HepG2 (cell line): Measurements from ENCODE around the gene MYO19. TPM values are rescaled to one million over a fixed set of nuclear protein-coding genes. Genes with fewer than 3 reads are reported as not detected.
A peak's percentile ranks its signal among the peaks of the same experiment; 100 is the strongest.

Experiments used
- ARHGAP35 ChIP-seq: sonication (generic); formaldehyde crosslinking; IDR thresholded peaks from 2 replicates; pipeline ENCODE4 v1.9.0; 2022; ENCODE audit warnings: mild to moderate bottlenecking, inconsistent platforms, moderate library complexity, missing genetic modification reagents, borderline replicate concordance
- ASH2L ChIP-seq: fragments of 300-600, 200-600 bp; sonication (generic); IDR thresholded peaks from 2 replicates; pipeline ENCODE4 v1.7.0; 2017; ENCODE audit warnings: low read depth, mild to moderate bottlenecking, moderate library complexity, mixed read lengths, low read length; ENCODE audit not compliant: insufficient read length
- ATF7-NPFF ChIP-seq: sonication (generic); formaldehyde crosslinking; IDR thresholded peaks from 2 replicates; pipeline ENCODE4 v1.8.1; 2023; ENCODE audit warnings: mild to moderate bottlenecking, low read depth, missing genetic modification reagents, moderate library complexity
- HCFC1 ChIP-seq: fragments of 150-350 bp; IDR thresholded peaks from 2 replicates; pipeline ENCODE4 v1.6.1; 2014; ENCODE audit warnings: low read depth, low read length
- KAT7 ChIP-seq: IDR thresholded peaks from 2 replicates; pipeline ENCODE4 v1.6.1; 2018; ENCODE audit warnings: borderline replicate concordance, missing compliant biosample characterization
- LCORL ChIP-seq, 2 experiments: fragments of 450-650 bp in 1 of 2; sonication (generic) in 1 of 2; formaldehyde crosslinking in 1 of 2; IDR thresholded peaks; 2 replicates each; pipeline versions ENCODE4 v1.5.0 to v1.6.1; 2017 to 2020; ENCODE audit warnings: antibody characterized with exemption in 1 of 2, missing genetic modification reagents in 1 of 2
- MAFG ChIP-seq: sonication (generic); formaldehyde crosslinking; IDR thresholded peaks from 2 replicates; pipeline ENCODE4 v1.5.1; 2020; ENCODE audit warnings: mild to moderate bottlenecking, missing genetic modification reagents
- MAX ChIP-seq: IDR thresholded peaks from 2 replicates; pipeline ENCODE4 v1.6.1; 2012; ENCODE audit warnings: inconsistent platforms
- MAZ ChIP-seq, 2 experiments: sonication (generic) in 1 of 2; formaldehyde crosslinking in 1 of 2; IDR thresholded peaks; 2 replicates each; pipeline versions ENCODE4 v1.5.0 to v1.6.1; 2012 to 2020; ENCODE audit warnings: low read depth in 2 of 2, mild to moderate bottlenecking in 2 of 2, borderline replicate concordance in 1 of 2, improper control_type of control experiment in 1 of 2, low read length in 1 of 2, missing genetic modification reagents in 1 of 2, moderate library complexity in 1 of 2
- MTA3 ChIP-seq: sonication (generic); formaldehyde crosslinking; IDR thresholded peaks from 2 replicates; pipeline ENCODE4 v1.4.0; 2020; ENCODE audit warnings: missing genetic modification reagents
- PLRG1 ChIP-seq: fragments of 450-650 bp; conservative IDR thresholded peaks from 2 replicates; pipeline ENCODE4 v1.6.1; 2016
- PRDM4 ChIP-seq: sonication (generic); formaldehyde crosslinking; IDR thresholded peaks from 2 replicates; pipeline ENCODE4 v1.9.0; 2021; ENCODE audit warnings: missing genetic modification reagents, borderline replicate concordance
- PREB ChIP-seq: sonication (generic); formaldehyde crosslinking; IDR thresholded peaks from 2 replicates; pipeline ENCODE4 v1.4.0; 2020; ENCODE audit warnings: missing genetic modification reagents
- RARG ChIP-seq: sonication (generic); formaldehyde crosslinking; IDR thresholded peaks from 2 replicates; pipeline ENCODE4 v1.4.0; 2020; ENCODE audit warnings: low read depth, mild to moderate bottlenecking, missing genetic modification reagents
- YEATS2 ChIP-seq: sonication (generic); formaldehyde crosslinking; IDR thresholded peaks from 2 replicates; pipeline ENCODE4 v1.4.0; 2020; ENCODE audit warnings: missing genetic modification reagents, borderline replicate concordance
- ZBTB43 ChIP-seq: sonication (generic); formaldehyde crosslinking; conservative IDR thresholded peaks from 2 replicates; pipeline ENCODE4 v1.4.0; 2020; ENCODE audit warnings: missing genetic modification reagents
- ZC3H13 ChIP-seq: sonication (generic); formaldehyde crosslinking; IDR thresholded peaks from 2 replicates; pipeline ENCODE4 v1.8.1; 2023; ENCODE audit warnings: mild to moderate bottlenecking, missing genetic modification reagents, moderate library complexity
- ZFP37 ChIP-seq: sonication (generic); formaldehyde crosslinking; IDR thresholded peaks from 2 replicates; pipeline ENCODE4 v1.4.0; 2020; ENCODE audit warnings: missing genetic modification reagents, borderline replicate concordance
- ZFP41 ChIP-seq: sonication (generic); formaldehyde crosslinking; IDR thresholded peaks from 2 replicates; pipeline ENCODE4 v1.4.0; 2020; ENCODE audit warnings: mild to moderate bottlenecking, missing genetic modification reagents, borderline replicate concordance
- ZKSCAN5 ChIP-seq: sonication (generic); formaldehyde crosslinking; IDR thresholded peaks from 2 replicates; pipeline ENCODE4 v1.5.1; 2020; ENCODE audit warnings: mild to moderate bottlenecking, missing genetic modification reagents
- ZNF605 ChIP-seq: sonication (generic); formaldehyde crosslinking; IDR thresholded peaks from 2 replicates; pipeline ENCODE4 v1.8.0; 2022; ENCODE audit warnings: mild to moderate bottlenecking, missing genetic modification reagents
- ZNF607 ChIP-seq: sonication (generic); formaldehyde crosslinking; IDR thresholded peaks from 2 replicates; pipeline ENCODE4 v1.5.1; 2020; ENCODE audit warnings: missing genetic modification reagents, mild to moderate bottlenecking, borderline replicate concordance
- ZNF746 ChIP-seq: sonication (generic); formaldehyde crosslinking; IDR thresholded peaks from 2 replicates; pipeline ENCODE4 v1.8.0; 2022; ENCODE audit warnings: mild to moderate bottlenecking, missing genetic modification reagents
- ZNF839 ChIP-seq: sonication (generic); formaldehyde crosslinking; IDR thresholded peaks from 2 replicates; pipeline ENCODE4 v1.4.0; 2020; ENCODE audit warnings: missing genetic modification reagents, mild to moderate bottlenecking, borderline replicate concordance
- polyA plus RNA-seq, 8 experiments: library from polyadenylated mRNA; depleted of rRNA in 3 of 8; stranded (reverse) in 7 of 8; unstranded in 1 of 8; fragments of >200 nt; fragmentation: Illumina TruSeq in 4 of 8; extraction: Trizol in 4 of 8; gene quantifications; 2 replicates each; pipeline versions ENCODE4 v1.2.1 to v1.2.3, GENCODE V29; 2011 to 2016; ENCODE audit warnings: low read depth in 4 of 8, missing spikeins in 1 of 8, mixed read lengths in 1 of 8; ENCODE audit not compliant: insufficient read depth in 1 of 8
- total RNA-seq, 5 experiments: library from RNA; depleted of rRNA; stranded (reverse); fragments of >200 nt; fragmentation: Illumina TruSeq; extraction: Trizol; gene quantifications; 2 replicates each; pipeline ENCODE4 v1.2.3, GENCODE V29; 2016; ENCODE audit warnings: low read depth in 1 of 5

MYO19 gene
- total and polyA plus RNA-seq, 2 of the 13 experiments (the other 11 are each of a cell fraction or from before 2014, with no cell fraction given): 75.7 to 82.3 TPM

- TF ChIP-seq MAX (peak; percentile 16; the same call in 1 of the 2 replicates), ZNF607 (no peak), PREB (CRISPR knock-in tag) (no peak), ASH2L (no peak), ZC3H13 (CRISPR knock-in tag) (no peak; the same call in 1 of the 2 replicates), ZFP41 (peak; percentile 71; the same call in 1 of the 2 replicates), ZBTB43 (no peak), LCORL (IDR thresholded peaks at IDR 0.05) (no peak), LCORL (CRISPR knock-in tag; IDR thresholded peaks at IDR 0.05) (no peak; the same call in 1 of the 2 replicates), MAFG (CRISPR knock-in tag) (no peak), ZFP37 (CRISPR knock-in tag) (no peak; the same call in 1 of the 2 replicates), ZNF746 (no peak; the same call in 1 of the 2 replicates), ZNF605 (no peak), YEATS2 (peak; percentile 35; the same call in 1 of the 2 replicates), ATF7-NPFF (CRISPR knock-in tag) (0 out of 2 replicates have a peak, but pooled peaks have one; percentile 41), PLRG1 (no peak), HCFC1 (no peak), MAZ (IDR thresholded peaks at IDR 0.05; ENCODE audit: borderline replicate concordance, low read depth, low read length) (peak; percentile 80; the same call in 1 of the 2 replicates), MAZ (CRISPR knock-in tag; IDR thresholded peaks at IDR 0.05; ENCODE audit: low read depth) (peak; percentile 79), ARHGAP35 (peak; percentile 63; the same call in 1 of the 2 replicates), RARG (CRISPR knock-in tag) (no peak), KAT7 (CRISPR knock-in tag) (no peak; the same call in 1 of the 2 replicates), MTA3 (CRISPR knock-in tag) (no peak), ZKSCAN5 (CRISPR knock-in tag) (no peak), ZNF839 (CRISPR knock-in tag) (peak; percentile 76), PRDM4 (no peak)
Measured at GRCh38 chr17:36544307-36545076, 9.8 kb upstream of the MYO19 start, which contains the start of gene GGNBP2 (continued).
